Measurements from ENCODE around the gene PCARE.

DNA sequence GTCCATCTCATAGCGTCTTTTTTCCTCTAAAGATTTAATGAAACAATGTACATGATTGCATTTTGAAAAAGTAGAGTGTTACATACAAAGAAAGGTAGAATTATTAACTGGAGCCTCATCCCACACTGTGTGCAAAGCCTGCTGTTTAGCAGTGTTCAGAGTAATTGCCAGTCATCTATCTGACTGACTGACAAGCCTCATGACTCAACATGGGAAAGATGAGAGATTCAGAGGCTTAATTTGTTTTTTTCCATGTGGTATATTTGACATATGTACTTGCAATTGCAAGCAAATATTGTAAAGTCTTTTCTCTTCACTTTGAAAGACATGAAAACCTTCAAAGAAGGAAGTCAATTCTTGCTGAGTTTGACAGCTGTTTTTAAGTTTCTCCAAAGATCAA, 14.7 kb downstream of the PCARE start:
- TF ChIP-seq, protein P1, sequence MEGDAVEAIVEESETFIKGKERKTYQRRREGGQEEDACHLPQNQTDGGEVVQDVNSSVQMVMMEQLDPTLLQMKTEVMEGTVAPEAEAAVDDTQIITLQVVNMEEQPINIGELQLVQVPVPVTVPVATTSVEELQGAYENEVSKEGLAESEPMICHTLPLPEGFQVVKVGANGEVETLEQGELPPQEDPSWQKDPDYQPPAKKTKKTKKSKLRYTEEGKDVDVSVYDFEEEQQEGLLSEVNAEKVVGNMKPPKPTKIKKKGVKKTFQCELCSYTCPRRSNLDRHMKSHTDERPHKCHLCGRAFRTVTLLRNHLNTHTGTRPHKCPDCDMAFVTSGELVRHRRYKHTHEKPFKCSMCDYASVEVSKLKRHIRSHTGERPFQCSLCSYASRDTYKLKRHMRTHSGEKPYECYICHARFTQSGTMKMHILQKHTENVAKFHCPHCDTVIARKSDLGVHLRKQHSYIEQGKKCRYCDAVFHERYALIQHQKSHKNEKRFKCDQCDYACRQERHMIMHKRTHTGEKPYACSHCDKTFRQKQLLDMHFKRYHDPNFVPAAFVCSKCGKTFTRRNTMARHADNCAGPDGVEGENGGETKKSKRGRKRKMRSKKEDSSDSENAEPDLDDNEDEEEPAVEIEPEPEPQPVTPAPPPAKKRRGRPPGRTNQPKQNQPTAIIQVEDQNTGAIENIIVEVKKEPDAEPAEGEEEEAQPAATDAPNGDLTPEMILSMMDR (IDR thresholded peaks at IDR 0.05) = no peak
- TF ChIP-seq POLR2A (IDR thresholded peaks at IDR 0.05) = no peak
